ENCODE results near the gene MC2R.

DNA sequence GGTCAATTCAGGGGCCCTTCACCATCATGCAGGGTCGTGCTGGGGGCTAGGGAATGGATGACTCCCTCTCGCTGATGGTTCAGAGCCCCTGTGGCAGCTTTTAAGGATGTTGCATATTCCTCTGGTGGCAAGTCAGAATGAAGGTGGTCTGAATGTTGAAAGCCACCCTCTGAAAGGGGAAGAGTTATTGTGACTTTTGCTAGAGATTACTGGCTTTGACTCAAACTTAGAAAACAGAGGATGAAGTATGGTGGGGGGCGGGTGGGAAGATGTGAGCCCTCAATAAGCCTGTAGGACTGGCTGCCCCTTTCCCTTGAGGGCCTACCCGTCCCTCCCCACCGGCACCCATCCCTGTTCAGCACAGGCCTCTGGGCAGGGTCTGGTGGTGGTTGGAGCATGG, 23.2 kb downstream of the MC2R start:
- TF ChIP-seq SPI1 (IDR thresholded peaks at IDR 0.05; ENCODE audit: borderline replicate concordance, low read depth) (no peak), GABPA (IDR thresholded peaks at IDR 0.05; ENCODE audit: low read depth) (no peak), CTCF (IDR thresholded peaks at IDR 0.05; ENCODE audit: insufficient read depth, low read length) (no peak), POLR2AphosphoS5 (IDR thresholded peaks at IDR 0.05; ENCODE audit: low read depth) (no peak)
- TF ChIP-seq, protein P1, sequence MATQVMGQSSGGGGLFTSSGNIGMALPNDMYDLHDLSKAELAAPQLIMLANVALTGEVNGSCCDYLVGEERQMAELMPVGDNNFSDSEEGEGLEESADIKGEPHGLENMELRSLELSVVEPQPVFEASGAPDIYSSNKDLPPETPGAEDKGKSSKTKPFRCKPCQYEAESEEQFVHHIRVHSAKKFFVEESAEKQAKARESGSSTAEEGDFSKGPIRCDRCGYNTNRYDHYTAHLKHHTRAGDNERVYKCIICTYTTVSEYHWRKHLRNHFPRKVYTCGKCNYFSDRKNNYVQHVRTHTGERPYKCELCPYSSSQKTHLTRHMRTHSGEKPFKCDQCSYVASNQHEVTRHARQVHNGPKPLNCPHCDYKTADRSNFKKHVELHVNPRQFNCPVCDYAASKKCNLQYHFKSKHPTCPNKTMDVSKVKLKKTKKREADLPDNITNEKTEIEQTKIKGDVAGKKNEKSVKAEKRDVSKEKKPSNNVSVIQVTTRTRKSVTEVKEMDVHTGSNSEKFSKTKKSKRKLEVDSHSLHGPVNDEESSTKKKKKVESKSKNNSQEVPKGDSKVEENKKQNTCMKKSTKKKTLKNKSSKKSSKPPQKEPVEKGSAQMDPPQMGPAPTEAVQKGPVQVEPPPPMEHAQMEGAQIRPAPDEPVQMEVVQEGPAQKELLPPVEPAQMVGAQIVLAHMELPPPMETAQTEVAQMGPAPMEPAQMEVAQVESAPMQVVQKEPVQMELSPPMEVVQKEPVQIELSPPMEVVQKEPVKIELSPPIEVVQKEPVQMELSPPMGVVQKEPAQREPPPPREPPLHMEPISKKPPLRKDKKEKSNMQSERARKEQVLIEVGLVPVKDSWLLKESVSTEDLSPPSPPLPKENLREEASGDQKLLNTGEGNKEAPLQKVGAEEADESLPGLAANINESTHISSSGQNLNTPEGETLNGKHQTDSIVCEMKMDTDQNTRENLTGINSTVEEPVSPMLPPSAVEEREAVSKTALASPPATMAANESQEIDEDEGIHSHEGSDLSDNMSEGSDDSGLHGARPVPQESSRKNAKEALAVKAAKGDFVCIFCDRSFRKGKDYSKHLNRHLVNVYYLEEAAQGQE (IDR thresholded peaks at IDR 0.05; ENCODE audit: insufficient replicate concordance, low read depth), result no peak

Measured in HL-60 (cell line).